ENCODE results near the gene SLC25A21. TPM values are rescaled to one million over a fixed set of nuclear protein-coding genes. Genes with fewer than 3 reads are reported as not detected.

The SLC25A21 gene
- polyA plus RNA-seq, 2 of the 4 experiments (the other 2 are of a cell fraction), result 0.68 to 1.4 TPM

GRCh38 chr14:36652542-36653201, 519.7 kb downstream of the SLC25A21 start:
- ChIA-PET POLR2A (no interaction called here), CTCF (interaction anchor here (5.6 to 10.8 kb wide), 4 partner anchors 6 to 497 kb away, joined by 29 to 130 read pairs (median 94); partner anchors contain the start of gene PAX9)
- Histone ChIP-seq H3K27ac (no peak overlapping the region), H3K9me3 (no peaks in the 10 kb centered on the region), H3K4me3 (no peak overlapping the region), H3K4me1 (peaks cover 3% of the 10 kb centered on the region; the same call in 1 of the 3 replicates), H3K4me2 (no peak overlapping the region)
- ATAC-seq, result no peak
- TF ChIP-seq, protein P1, sequence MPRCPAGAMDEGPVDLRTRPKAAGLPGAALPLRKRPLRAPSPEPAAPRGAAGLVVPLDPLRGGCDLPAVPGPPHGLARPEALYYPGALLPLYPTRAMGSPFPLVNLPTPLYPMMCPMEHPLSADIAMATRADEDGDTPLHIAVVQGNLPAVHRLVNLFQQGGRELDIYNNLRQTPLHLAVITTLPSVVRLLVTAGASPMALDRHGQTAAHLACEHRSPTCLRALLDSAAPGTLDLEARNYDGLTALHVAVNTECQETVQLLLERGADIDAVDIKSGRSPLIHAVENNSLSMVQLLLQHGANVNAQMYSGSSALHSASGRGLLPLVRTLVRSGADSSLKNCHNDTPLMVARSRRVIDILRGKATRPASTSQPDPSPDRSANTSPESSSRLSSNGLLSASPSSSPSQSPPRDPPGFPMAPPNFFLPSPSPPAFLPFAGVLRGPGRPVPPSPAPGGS (IDR thresholded peaks at IDR 0.05), result no peak
- TF ChIP-seq HOXA7 (CRISPR knock-in tag; IDR thresholded peaks at IDR 0.05), result no peak
- TF ChIP-seq TP53 (CRISPR knock-in tag; IDR thresholded peaks at IDR 0.05), result no peak
- TF ChIP-seq USF2 (IDR thresholded peaks at IDR 0.05), result no peak
- TF ChIP-seq, protein P2, sequence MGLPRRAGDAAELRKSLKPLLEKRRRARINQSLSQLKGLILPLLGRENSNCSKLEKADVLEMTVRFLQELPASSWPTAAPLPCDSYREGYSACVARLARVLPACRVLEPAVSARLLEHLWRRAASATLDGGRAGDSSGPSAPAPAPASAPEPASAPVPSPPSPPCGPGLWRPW (IDR thresholded peaks at IDR 0.05), result no peak
- no peak for TF ChIP-seq EHMT2 (IDR thresholded peaks at IDR 0.05; ENCODE audit: low read depth)
- TF ChIP-seq RFX5 (IDR thresholded peaks at IDR 0.05), result no peak
- TF ChIP-seq MAFK (IDR thresholded peaks at IDR 0.05; ENCODE audit: partially characterized antibody), result no peak
- no peak for TF ChIP-seq HOXB5 (CRISPR knock-in tag; IDR thresholded peaks at IDR 0.05)
- no peak for TF ChIP-seq BHLHE40 (IDR thresholded peaks at IDR 0.05; ENCODE audit: low read depth, low read length)
- TF ChIP-seq CTCF (IDR thresholded peaks at IDR 0.05), result no peak
- no peak for TF ChIP-seq PHF8 (IDR thresholded peaks at IDR 0.05; ENCODE audit: borderline replicate concordance, low read depth)
- TF ChIP-seq CHD4 (IDR thresholded peaks at IDR 0.05; ENCODE audit: borderline replicate concordance), result no peak
- no peak for TF ChIP-seq CEBPB (IDR thresholded peaks at IDR 0.05)
- TF ChIP-seq FOXS1 (CRISPR knock-in tag; IDR thresholded peaks at IDR 0.05), result no peak
- no peak for TF ChIP-seq ELK1 (IDR thresholded peaks at IDR 0.05; ENCODE audit: low read depth, low read length)
- TF ChIP-seq RAD21 (conservative IDR thresholded peaks at IDR 0.05 in 1 of 2, IDR thresholded peaks at IDR 0.05 in 1 of 2), result no peak
- no peak for TF ChIP-seq POLR2A (IDR thresholded peaks at IDR 0.05; ENCODE audit: low read length)
- no peak for TF ChIP-seq ZFP36 (IDR thresholded peaks at IDR 0.05; ENCODE audit: borderline replicate concordance, partially characterized antibody)
- no peak for FAIRE-seq
- DNase-seq (ENCODE audit: low read depth in 1 of 2, low spot score in 1 of 2), result no peak

GRCh38 chr14:36649872-36650650, 522.3 kb downstream of the SLC25A21 start:
- Histone ChIP-seq H3K27ac (no peak overlapping the region), H3K4me1 (peaks cover 5% of the 10 kb centered on the region; the same call in 2 of the 3 replicates), H3K9me3 (no peaks in the 10 kb centered on the region), H3K4me2 (no peak overlapping the region), H3K4me3 (no peak overlapping the region)
- TF ChIP-seq, protein P3, sequence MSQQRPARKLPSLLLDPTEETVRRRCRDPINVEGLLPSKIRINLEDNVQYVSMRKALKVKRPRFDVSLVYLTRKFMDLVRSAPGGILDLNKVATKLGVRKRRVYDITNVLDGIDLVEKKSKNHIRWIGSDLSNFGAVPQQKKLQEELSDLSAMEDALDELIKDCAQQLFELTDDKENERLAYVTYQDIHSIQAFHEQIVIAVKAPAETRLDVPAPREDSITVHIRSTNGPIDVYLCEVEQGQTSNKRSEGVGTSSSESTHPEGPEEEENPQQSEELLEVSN (IDR thresholded peaks at IDR 0.05; ENCODE audit: borderline replicate concordance, low read depth), result no peak
- TF ChIP-seq TFCP2L1 (CRISPR knock-in tag; IDR thresholded peaks at IDR 0.05), result no peak
- no peak for TF ChIP-seq CBX2 (IDR thresholded peaks at IDR 0.05; ENCODE audit: borderline replicate concordance, low read depth)
- no peak for TF ChIP-seq POLR2A (IDR thresholded peaks at IDR 0.05; ENCODE audit: low read length)
- TF ChIP-seq, protein P2 (IDR thresholded peaks at IDR 0.05), result no peak
- TF ChIP-seq RCOR1 (IDR thresholded peaks at IDR 0.05; ENCODE audit: low read depth, low read length), result no peak
- no peak for TF ChIP-seq NPAS2 (CRISPR knock-in tag; IDR thresholded peaks at IDR 0.05; ENCODE audit: borderline replicate concordance)
- POLR2A ChIA-PET, result interaction anchor here (1.1 to 2.2 kb wide), 2 partner anchors 12 to 292 kb away, joined by 3 to 5 read pairs; partner anchors contain the start of gene PAX9
- WGBS (ENCODE audit: missing lambda C conversion rate), result 51% methylated on average over 4 of the region's 4 CpGs
- FAIRE-seq (no peak), ATAC-seq (no peak), DNase-seq (ENCODE audit: low read depth in 1 of 2, low spot score in 1 of 2) (no peak)
- CTCF ChIA-PET, result interaction anchor here (0.7 to 10.8 kb wide), 10 partner anchors 9 to 500 kb away, joined by 3 to 130 read pairs (median 4); partner anchors contain the start of gene PAX9
